ENCODE measurements around the gene C10orf90. TPM values are rescaled to one million over a fixed set of nuclear protein-coding genes. Genes with fewer than 3 reads are reported as not detected.
A peak's percentile ranks its signal among the peaks of the same experiment; 100 is the strongest.

Gene C10orf90
- total and polyA plus RNA-seq, 2 experiments from 2014 or later = 0.20 TPM; not detected in 1

DNA sequence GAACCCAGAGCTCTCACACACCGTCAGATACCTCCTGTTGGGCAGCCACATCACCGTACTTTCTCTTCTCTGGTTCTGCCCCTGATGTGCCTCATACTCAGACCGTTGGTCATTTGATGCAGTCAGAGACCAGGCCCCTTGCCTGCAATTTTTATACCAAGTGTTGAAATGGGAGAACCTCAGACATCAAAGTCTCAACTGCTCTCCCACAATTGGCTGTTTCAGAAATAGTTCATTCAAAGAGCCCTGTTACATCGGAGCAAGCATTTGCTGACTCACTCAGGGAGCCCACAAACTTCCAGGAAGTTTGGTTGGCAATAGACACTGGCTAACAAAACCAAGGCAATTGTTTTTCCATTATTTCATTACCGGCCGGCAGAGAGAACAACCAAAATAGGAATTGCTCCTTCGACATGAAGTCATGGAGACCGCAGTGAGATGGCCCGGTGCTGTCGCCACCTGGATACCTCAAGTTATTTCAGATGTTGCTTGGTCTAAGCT lies 248.7 kb downstream of the C10orf90 start:
- 84% methylated on average over 10 of the region's 10 CpGs for WGBS (ENCODE audit: low lambda C conversion rate, missing lambda C conversion rate)

DNA sequence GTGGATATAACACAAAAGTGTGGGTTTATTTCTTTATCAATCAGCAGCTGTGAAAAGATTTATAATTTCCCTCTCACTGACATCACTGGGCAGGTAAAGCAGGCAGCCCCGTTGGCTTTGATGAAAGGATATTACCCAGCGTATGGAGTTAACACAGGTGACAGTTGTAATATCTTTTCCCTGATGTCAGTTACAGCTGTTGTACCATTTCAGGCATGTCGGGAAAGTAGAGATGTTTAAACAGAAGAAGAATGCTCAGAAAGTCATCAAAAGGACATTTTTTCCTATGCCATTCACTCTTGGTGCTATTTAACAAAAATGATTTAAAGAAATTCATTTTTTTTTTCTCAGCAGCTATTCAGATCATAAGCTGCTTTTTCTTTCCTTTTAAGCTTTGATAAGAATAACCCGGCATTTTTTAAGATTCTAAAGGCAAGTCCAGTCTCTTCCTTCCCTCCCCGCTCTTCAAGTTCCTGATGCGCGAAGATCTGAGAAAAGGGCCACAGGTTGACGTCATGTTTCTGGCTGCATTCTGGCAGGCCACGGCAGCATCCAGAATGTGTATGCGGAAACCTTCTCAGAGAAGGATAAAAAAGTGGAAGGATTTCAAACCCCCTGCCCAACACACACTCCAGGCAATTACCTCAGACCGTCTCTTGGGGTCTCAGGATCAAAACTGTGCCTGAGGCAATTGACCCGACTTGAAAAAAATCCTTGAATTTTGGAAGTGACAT lies 249.8 kb downstream of the C10orf90 start:
- Histone ChIP-seq H3K9me3 (ENCODE audit: low read depth) (no peaks in the 10 kb centered on the region), H3K4me1 (ENCODE audit: insufficient read depth) (no peaks in the 10 kb centered on the region), H3K9me2 (replicated peaks; ENCODE audit: insufficient read depth) (no peaks in the 10 kb centered on the region), H2AFZ (no peak overlapping the region), H3K36me3 (replicated peaks; ENCODE audit: insufficient read depth, low read depth) (no peaks in the 10 kb centered on the region), H3K27ac (no peak overlapping the region), H3K27me3 (no peaks in the 10 kb centered on the region), H4K20me1 (ENCODE audit: insufficient read depth, poor library complexity, severe bottlenecking) (no peaks in the 10 kb centered on the region), H3K4me3 (no peak overlapping the region), H3K4me2 (no peak overlapping the region), H3K79me2 (no peaks in the 10 kb centered on the region)
- no peak for TF ChIP-seq EZH2 (IDR thresholded peaks at IDR 0.05; ENCODE audit: borderline replicate concordance)
- TF ChIP-seq, protein P1, sequence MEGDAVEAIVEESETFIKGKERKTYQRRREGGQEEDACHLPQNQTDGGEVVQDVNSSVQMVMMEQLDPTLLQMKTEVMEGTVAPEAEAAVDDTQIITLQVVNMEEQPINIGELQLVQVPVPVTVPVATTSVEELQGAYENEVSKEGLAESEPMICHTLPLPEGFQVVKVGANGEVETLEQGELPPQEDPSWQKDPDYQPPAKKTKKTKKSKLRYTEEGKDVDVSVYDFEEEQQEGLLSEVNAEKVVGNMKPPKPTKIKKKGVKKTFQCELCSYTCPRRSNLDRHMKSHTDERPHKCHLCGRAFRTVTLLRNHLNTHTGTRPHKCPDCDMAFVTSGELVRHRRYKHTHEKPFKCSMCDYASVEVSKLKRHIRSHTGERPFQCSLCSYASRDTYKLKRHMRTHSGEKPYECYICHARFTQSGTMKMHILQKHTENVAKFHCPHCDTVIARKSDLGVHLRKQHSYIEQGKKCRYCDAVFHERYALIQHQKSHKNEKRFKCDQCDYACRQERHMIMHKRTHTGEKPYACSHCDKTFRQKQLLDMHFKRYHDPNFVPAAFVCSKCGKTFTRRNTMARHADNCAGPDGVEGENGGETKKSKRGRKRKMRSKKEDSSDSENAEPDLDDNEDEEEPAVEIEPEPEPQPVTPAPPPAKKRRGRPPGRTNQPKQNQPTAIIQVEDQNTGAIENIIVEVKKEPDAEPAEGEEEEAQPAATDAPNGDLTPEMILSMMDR (IDR thresholded peaks at IDR 0.05; ENCODE audit: poor library complexity) = no peak
- no peak for TF ChIP-seq EZH2phosphoT487 (IDR thresholded peaks at IDR 0.05; ENCODE audit: low read depth, severe bottlenecking, unreplicated experiment)
- 85% methylated on average over 12 of the region's 12 CpGs for WGBS (ENCODE audit: low lambda C conversion rate, missing lambda C conversion rate)
- DNase-seq (ENCODE audit: low spot score) = no peak

More for the DNA sequence above, 248.7 kb downstream of the C10orf90 start:
- Histone ChIP-seq H3K4me3 (no peak overlapping the region), H3K4me2 (no peak overlapping the region), H3K4me1 (ENCODE audit: insufficient read depth) (no peaks in the 10 kb centered on the region), H3K9me3 (ENCODE audit: low read depth) (no peaks in the 10 kb centered on the region), H3K27ac (no peak overlapping the region), H3K36me3 (replicated peaks; ENCODE audit: insufficient read depth, low read depth) (no peaks in the 10 kb centered on the region), H2AFZ (no peak overlapping the region), H3K9me2 (replicated peaks; ENCODE audit: insufficient read depth) (no peaks in the 10 kb centered on the region), H4K20me1 (ENCODE audit: insufficient read depth, poor library complexity, severe bottlenecking) (no peaks in the 10 kb centered on the region), H3K27me3 (no peaks in the 10 kb centered on the region), H3K79me2 (no peaks in the 10 kb centered on the region)
- no peak for TF ChIP-seq EZH2phosphoT487 (IDR thresholded peaks at IDR 0.05; ENCODE audit: low read depth, severe bottlenecking, unreplicated experiment)
- no peak for TF ChIP-seq EZH2 (IDR thresholded peaks at IDR 0.05; ENCODE audit: borderline replicate concordance)
- DNase-seq (ENCODE audit: low spot score) = peak; percentile 8

DNA sequence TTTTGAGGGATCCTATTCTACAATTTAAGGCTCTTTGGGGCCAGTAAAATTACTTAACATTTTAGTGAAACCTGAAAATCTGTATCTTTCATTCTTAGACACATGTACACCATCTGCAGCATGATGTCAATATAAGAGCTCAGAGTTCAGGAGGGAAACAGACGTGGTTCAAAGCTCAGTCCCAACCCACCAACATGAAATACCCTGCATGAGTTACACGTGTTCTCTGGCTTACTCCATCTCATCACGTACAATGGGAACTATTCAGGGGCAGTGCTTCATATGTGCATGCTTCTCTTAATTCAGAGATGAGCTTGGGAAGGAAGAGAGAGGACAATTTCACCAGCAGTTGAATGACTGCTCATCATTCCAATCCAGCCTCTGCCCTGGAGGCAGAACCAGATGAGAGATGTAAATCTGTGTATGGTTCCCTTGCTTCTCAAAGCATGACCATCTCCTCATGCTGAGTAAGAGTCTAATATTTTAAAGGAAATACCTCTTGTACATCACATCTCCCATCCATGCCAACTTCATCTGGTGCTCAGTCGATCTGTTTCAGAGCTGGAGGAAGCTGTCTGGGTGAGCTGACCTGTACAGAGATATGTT lies 253.2 kb downstream of the C10orf90 start:
- no peaks in the 10 kb centered on the region for H3K9me2 ChIP-seq (replicated peaks; ENCODE audit: insufficient read depth)
- no peaks in the 10 kb centered on the region for H3K9me3 ChIP-seq (ENCODE audit: low read depth)
- H3K27me3 ChIP-seq = no peaks in the 10 kb centered on the region
- H2AFZ ChIP-seq = no peak overlapping the region
- no peaks in the 10 kb centered on the region for H3K79me2 ChIP-seq
- no peaks in the 10 kb centered on the region for H4K20me1 ChIP-seq (ENCODE audit: insufficient read depth, poor library complexity, severe bottlenecking)
- H3K4me1 ChIP-seq (ENCODE audit: insufficient read depth) = no peaks in the 10 kb centered on the region
- no peak overlapping the region for H3K4me3 ChIP-seq
- WGBS (ENCODE audit: low lambda C conversion rate, missing lambda C conversion rate) = 83% methylated on average over 4 of the region's 4 CpGs
- H3K27ac ChIP-seq = no peak overlapping the region
- TF ChIP-seq EZH2 (IDR thresholded peaks at IDR 0.05; ENCODE audit: borderline replicate concordance) (no peak), EZH2phosphoT487 (IDR thresholded peaks at IDR 0.05; ENCODE audit: low read depth, severe bottlenecking, unreplicated experiment) (no peak)
- TF ChIP-seq, protein P1 (IDR thresholded peaks at IDR 0.05; ENCODE audit: poor library complexity) = no peak
- DNase-seq (ENCODE audit: low spot score) = no peak
- H3K36me3 ChIP-seq (replicated peaks; ENCODE audit: insufficient read depth, low read depth) = no peaks in the 10 kb centered on the region
- H3K4me2 ChIP-seq = no peak overlapping the region

DNA sequence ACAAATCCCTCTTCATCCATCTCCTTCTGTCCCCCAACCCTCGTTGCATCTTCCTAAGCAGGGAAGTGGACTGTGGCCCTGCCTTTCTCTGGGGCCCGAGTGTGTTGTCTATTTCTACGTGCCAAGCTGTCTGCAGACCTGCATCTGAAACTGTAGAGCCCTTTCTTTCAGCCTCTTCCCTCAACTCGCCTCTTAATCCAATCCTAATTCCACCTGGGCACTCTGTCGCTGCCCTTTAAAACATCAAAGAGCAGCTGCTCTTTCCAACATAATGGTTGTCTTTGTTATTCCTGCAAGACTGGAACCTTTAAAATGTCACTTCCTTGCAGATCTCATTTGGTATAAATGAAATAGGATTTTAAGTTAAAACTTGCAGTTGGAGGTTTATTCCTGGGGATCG lies 260.7 kb downstream of the C10orf90 start:
- no peaks in the 10 kb centered on the region for H3K4me1 ChIP-seq (ENCODE audit: insufficient read depth)
- 72% methylated on average over 6 of the region's 6 CpGs for WGBS (ENCODE audit: low lambda C conversion rate, missing lambda C conversion rate)
- H3K79me2 ChIP-seq = no peaks in the 10 kb centered on the region
- no peak for DNase-seq (ENCODE audit: low spot score)
- no peak overlapping the region for H2AFZ ChIP-seq
- no peak for TF ChIP-seq EZH2 (IDR thresholded peaks at IDR 0.05; ENCODE audit: borderline replicate concordance)
- TF ChIP-seq, protein P1 (IDR thresholded peaks at IDR 0.05; ENCODE audit: poor library complexity) = no peak
- TF ChIP-seq EZH2phosphoT487 (IDR thresholded peaks at IDR 0.05; ENCODE audit: low read depth, severe bottlenecking, unreplicated experiment) = no peak
- no peaks in the 10 kb centered on the region for H3K9me2 ChIP-seq (replicated peaks; ENCODE audit: insufficient read depth)
- no peaks in the 10 kb centered on the region for H3K27me3 ChIP-seq
- H3K36me3 ChIP-seq (replicated peaks; ENCODE audit: insufficient read depth, low read depth) = no peaks in the 10 kb centered on the region
- H3K27ac ChIP-seq = no peak overlapping the region
- H3K9me3 ChIP-seq (ENCODE audit: low read depth) = no peaks in the 10 kb centered on the region
- H4K20me1 ChIP-seq (ENCODE audit: insufficient read depth, poor library complexity, severe bottlenecking) = no peaks in the 10 kb centered on the region
- H3K4me2 ChIP-seq = no peak overlapping the region
- no peak overlapping the region for H3K4me3 ChIP-seq

Measured in hepatocyte (in vitro differentiated cells).